Measurements from ENCODE around the gene CHAD.
"Not testable (repeated sequence)": the region's sequence is repeated elsewhere in the genome, so short reads cannot be mapped to it uniquely, and the experiment has no call there.

The CHAD gene

GRCh38 chr17:50472761-50473161 is 4.1 kb upstream of the CHAD start:
- not testable (repeated sequence) for DNase-seq

- DNase-seq = no peak
These were observed 3.6 kb upstream of the CHAD start for GRCh38 chr17:50472286-50472685.

GRCh38 chr17:50471009-50471905 is 2.6 kb upstream of the CHAD start:
- no peak for DNase-seq

GRCh38 chr17:50470426-50470825 is 1.7 kb upstream of the CHAD start:
- no peak for DNase-seq

GRCh38 chr17:50469671-50470305 is 1.1 kb upstream of the CHAD start:
- no peak for DNase-seq

- DNase-seq = no peak
These were observed 527 bp upstream of the CHAD start for GRCh38 chr17:50469208-50469605.

- DNase-seq = no peak
These were observed 801 bp downstream of the CHAD start for GRCh38 chr17:50467855-50468303.

GRCh38 chr17:50467114-50467854 is 1.4 kb downstream of the CHAD start:
- no peak for DNase-seq

GRCh38 chr17:50466371-50467113 is 2.1 kb downstream of the CHAD start:
- DNase-seq = no peak

GRCh38 chr17:50465635-50466034 is 3.0 kb downstream of the CHAD start:
- DNase-seq = no peak

GRCh38 chr17:50465171-50465570 is 3.5 kb downstream of the CHAD start:
- no peak for DNase-seq

- DNase-seq = no peak
These were observed 3.9 kb downstream of the CHAD start for GRCh38 chr17:50464736-50465135.

- DNase-seq = no peak
These were observed 4.6 kb downstream of the CHAD start for GRCh38 chr17:50464121-50464520.

GRCh38 chr17:50462446-50462845 is 6.2 kb downstream of the CHAD start:
- DNase-seq = no peak

GRCh38 chr17:50461550-50462132 is 7.0 kb downstream of the CHAD start:
- no peak for DNase-seq

- no peak for DNase-seq
These were observed 7.7 kb downstream of the CHAD start for GRCh38 chr17:50460831-50461526.

- no peak for DNase-seq
These were observed 8.9 kb downstream of the CHAD start for GRCh38 chr17:50459756-50460155.

- DNase-seq = no peak
These were observed 9.7 kb downstream of the CHAD start for GRCh38 chr17:50458701-50459676.

- no peak for DNase-seq
These were observed 10.4 kb downstream of the CHAD start for GRCh38 chr17:50458270-50458669.

- DNase-seq = no peak
These were observed 11.1 kb downstream of the CHAD start for GRCh38 chr17:50457621-50458020.
